B cell (primary cell): Measurements from ENCODE around the gene TUBA8. TPM values are rescaled to one million over a fixed set of nuclear protein-coding genes. Genes with fewer than 3 reads are reported as not detected.

Source experiments
- ATAC-seq: fragments of 200-7000 bp; cut with Tn5 transposase; one replicate; pipeline ENCODE4 v1.10.0; 2021; ENCODE audit warnings: low read depth, mild to moderate bottlenecking, moderate number of reproducible peaks, moderate library complexity
- CTCF ChIA-PET: fragments of 350-600 bp; sonication (Branson Sonifier 250); formaldehyde crosslinking; loops from one replicate; lab custom pipeline; 2021; ENCODE audit warnings: antibody characterized with exemption, inconsistent platforms; lab: Charles Lee
- POLR2A ChIA-PET: fragments of 350-600 bp; sonication (Branson Sonifier 250); formaldehyde crosslinking; loops from one replicate; lab custom pipeline; 2021; ENCODE audit warnings: antibody characterized with exemption; lab: Charles Lee
- DNase-seq: peaks from one replicate; pipeline ENCODE4 v3.0.0; 2013
- H2AFZ ChIP-seq: 2 replicates; pipeline ENCODE4 v1.6.1; 2012; ENCODE audit warnings: mild to moderate bottlenecking, low read depth, low read length; ENCODE audit not compliant: insufficient read depth, poor library complexity, severe bottlenecking
- H3K27ac ChIP-seq, 2 donors: 1 replicate in 1 of 2; 2 replicates in 1 of 2; pipeline ENCODE4 v1.5.1; 2012 to 2013; ENCODE audit warnings: low read length in 2 of 2, mild to moderate bottlenecking in 2 of 2, moderate library complexity in 1 of 2
- H3K27me3 ChIP-seq, 4 experiments: fragments of 200-600 bp in 1 of 4; sonication (generic) in 1 of 4; replicated peaks in 1 of 4; 1 replicate in 2 of 4; 2 replicates in 2 of 4; pipeline versions ENCODE4 v1.6.1 to v1.7.0; 2013 to 2016; ENCODE audit warnings: low read length in 3 of 4, mild to moderate bottlenecking in 2 of 4, mixed read lengths in 1 of 4, moderate library complexity in 1 of 4; ENCODE audit not compliant: insufficient read depth in 4 of 4, control insufficient read depth in 3 of 4; ENCODE audit errors: control extremely low read depth in 1 of 4
- H3K36me3 ChIP-seq, 2 experiments: replicated peaks in 1 of 2; 1 replicate in 1 of 2; 2 replicates in 1 of 2; pipeline versions ENCODE4 v1.6.1 to v1.7.1; 2013; ENCODE audit warnings: low read length in 1 of 2; ENCODE audit not compliant: insufficient read depth in 2 of 2, control insufficient read depth in 1 of 2; ENCODE audit errors: control extremely low read depth in 1 of 2, extremely low read depth in 1 of 2
- H3K4me1 ChIP-seq, 2 donors: fragments of 200-600 bp in 1 of 2; sonication (generic) in 1 of 2; 1 replicate in 1 of 2; 2 replicates in 1 of 2; pipeline versions ENCODE4 v1.5.1 to v1.6.1; 2013 to 2017; ENCODE audit warnings: low read length in 2 of 2; ENCODE audit not compliant: control insufficient read depth in 2 of 2, insufficient read depth in 2 of 2
- H3K4me2 ChIP-seq: replicated peaks from 2 replicates; pipeline ENCODE3; 2012; ENCODE audit warnings: mild to moderate bottlenecking, low read depth, low read length; ENCODE audit not compliant: poor library complexity, severe bottlenecking
- H3K4me3 ChIP-seq, 5 experiments: fragments of 200-600 bp in 1 of 5; sonication (generic) in 1 of 5; 1 replicate in 3 of 5; 2 replicates in 2 of 5; pipeline versions ENCODE4 v1.5.1 to v1.7.0; 2011 to 2016; ENCODE audit warnings: low read length in 4 of 5, mild to moderate bottlenecking in 4 of 5, low read depth in 2 of 5, control low read depth in 1 of 5, moderate library complexity in 1 of 5; ENCODE audit not compliant: insufficient read depth in 1 of 5; ENCODE audit errors: control extremely low read depth in 1 of 5, extremely low read depth in 1 of 5
- H3K79me2 ChIP-seq: fragments of 200-600 bp; sonication (generic); one replicate; pipeline ENCODE4 v1.6.0; 2016; ENCODE audit warnings: low read length; ENCODE audit not compliant: control insufficient read depth, insufficient read depth
- H3K9ac ChIP-seq: fragments of 200-600 bp; sonication (generic); 2 replicates; pipeline ENCODE4 v1.6.1; 2017; ENCODE audit warnings: mild to moderate bottlenecking, low read length, moderate library complexity
- H3K9me3 ChIP-seq, 3 donors: one replicate each; pipeline versions ENCODE4 v1.6.1 to v1.7.1; 2013; ENCODE audit warnings: low read length in 2 of 3; ENCODE audit not compliant: control insufficient read depth in 2 of 3, insufficient read depth in 1 of 3; ENCODE audit errors: control extremely low read depth in 1 of 3
- H4K20me1 ChIP-seq: 2 replicates; pipeline ENCODE4 v1.6.0; 2012; ENCODE audit warnings: mild to moderate bottlenecking, low read length; ENCODE audit not compliant: insufficient read depth, control insufficient read depth, poor library complexity, severe bottlenecking
- H3K27ac Mint-ChIP-seq: one replicate; pipeline ENCODE4 v1.8.0; 2021; ENCODE audit warnings: mixed read lengths
- H3K27me3 Mint-ChIP-seq: one replicate; pipeline ENCODE4 v1.8.0; 2021; ENCODE audit warnings: mixed read lengths
- H3K4me1 Mint-ChIP-seq: one replicate; pipeline ENCODE4 v1.8.0; 2021; ENCODE audit warnings: mixed read lengths
- H3K4me3 Mint-ChIP-seq: one replicate; pipeline ENCODE4 v1.8.0; 2021; ENCODE audit warnings: mixed read lengths
- H3K9me3 Mint-ChIP-seq: one replicate; pipeline ENCODE4 v1.8.0; 2022; ENCODE audit warnings: mixed read lengths; ENCODE audit not compliant: insufficient read depth
- CTCF ChIP-seq: fragments of 200-600 bp; IDR thresholded peaks from one replicate; pipeline ENCODE4 v1.8.0; 2022; ENCODE audit warnings: antibody characterized with exemption, mild to moderate bottlenecking
- EZH2 ChIP-seq: IDR thresholded peaks from 2 replicates; pipeline ENCODE4 v1.6.1; 2012; ENCODE audit warnings: borderline replicate concordance, low read depth, mild to moderate bottlenecking, moderate library complexity, low read length; ENCODE audit not compliant: insufficient read depth, poor library complexity, severe bottlenecking
- WGBS: methylation state at CpG from one replicate; pipeline ENCODE4 v1.1.5; 2013; ENCODE audit warnings: missing lambda C conversion rate; ENCODE audit not compliant: insufficient coverage; 5-methylcytosine and 5-hydroxymethylcytosine counted together
- intact Hi-C: fragments of 100-400 bp; cut with micrococcal nuclease; formaldehyde crosslinking; loops from one replicate; pipeline ENCODE4 v1.10.0; 2022
- polyA plus RNA-seq: library from polyadenylated mRNA; depleted of rRNA; stranded (reverse); fragments of >200 nt; gene quantifications from 2 replicates; pipeline ENCODE4 v1.2.3, GENCODE V29; 2012
- total RNA-seq, 2 donors: library from RNA; stranded (reverse); fragments of 120-200 nt in 1 of 2; gene quantifications; 1 replicate in 1 of 2; 2 replicates in 1 of 2; pipeline versions ENCODE4 v1.2.3 to v1.2.4, GENCODE V29; 2013 to 2022

TUBA8 gene
- total and polyA plus RNA-seq, 2 donors (not counting 1 experiment from before 2014, with no cell fraction given) = 1.8 to 3.4 TPM

- Histone ChIP-seq H3K36me3 (peaks cover 2 to 6% of the 10 kb centered on the region in 2 experiments), H3K4me2 (no peak overlapping the region), H3K9ac (no peak overlapping the region), H4K20me1 (no peaks in the 10 kb centered on the region), H3K27me3 (no peaks in the 10 kb centered on the region), H2AFZ (no peak overlapping the region), H3K79me2 (no peaks in the 10 kb centered on the region), H3K9me3 (no peaks in the 10 kb centered on the region), H3K27ac (no peak overlapping the region), H3K4me1 (no peaks in the 10 kb centered on the region), H3K4me3 (no peak overlapping the region)
- CTCF ChIA-PET = no interaction called here
- H3K9me3 Mint-ChIP-seq = no peaks in the 10 kb centered on the region
- DNase-seq (no peak), ATAC-seq (no peak)
- no peak overlapping the region for H3K27ac Mint-ChIP-seq
- intact Hi-C loops = no loop called here
- no peak overlapping the region for H3K4me3 Mint-ChIP-seq
- WGBS = no CpG with 5 or more reads among the region's 3 CpGs
- no peaks in the 10 kb centered on the region for H3K27me3 Mint-ChIP-seq
- POLR2A ChIA-PET = no interaction called here
- no peak for TF ChIP-seq EZH2
- no peak for TF ChIP-seq CTCF
- H3K4me1 Mint-ChIP-seq = peaks cover 12% of the 10 kb centered on the region
These were observed 13.8 kb upstream of the TUBA8 start for GRCh38 chr22:18096823-18097222.

- Histone ChIP-seq H3K9me3 (peaks cover 0 to 2% (median 2%) of the 10 kb centered on the region in 3 donors), H3K36me3 (peaks cover 2 to 3% of the 10 kb centered on the region in 2 experiments), H2AFZ (no peak overlapping the region), H3K4me1 (peaks cover 0 to 12% of the 10 kb centered on the region in 2 donors), H3K4me2 (no peak overlapping the region), H3K27me3 (no peaks in the 10 kb centered on the region), H4K20me1 (no peaks in the 10 kb centered on the region), H3K9ac (no peak overlapping the region), H3K4me3 (no peak overlapping the region), H3K27ac (no peak overlapping the region), H3K79me2 (no peaks in the 10 kb centered on the region)
- no peak overlapping the region for H3K4me3 Mint-ChIP-seq
- CTCF ChIA-PET = interaction anchor here (0.7 to 1.7 kb wide), 2 partner anchors 255 to 271 kb away, joined by 3 to 5 read pairs; no protein-coding TSS in a partner anchor
- H3K27me3 Mint-ChIP-seq = no peaks in the 10 kb centered on the region
- WGBS = no CpG with 5 or more reads among the region's 3 CpGs
- DNase-seq (no peak), ATAC-seq (no peak)
- intact Hi-C loops = no loop called here
- no peak overlapping the region for H3K27ac Mint-ChIP-seq
- TF ChIP-seq CTCF = no peak
- no peak for TF ChIP-seq EZH2
- peaks cover 17% of the 10 kb centered on the region for H3K4me1 Mint-ChIP-seq
- POLR2A ChIA-PET = interaction anchor here (0.6 kb wide), 1 partner anchor 715 kb away, joined by 4 read pairs; no protein-coding TSS in a partner anchor
- H3K9me3 Mint-ChIP-seq = no peaks in the 10 kb centered on the region
These were observed 9.8 kb upstream of the TUBA8 start for GRCh38 chr22:18100781-18101180.
